H1 (cell line): Measurements from ENCODE around the gene RCC1. TPM values are rescaled to one million over a fixed set of nuclear protein-coding genes. Genes with fewer than 3 reads are reported as not detected.

ENCODE experiments used
- CTCF ChIA-PET: fragments of 300-600 bp; sonication (Branson Sonifier 250); formaldehyde crosslinking; loops from one replicate; lab custom pipeline; 2021; ENCODE audit not compliant: partially characterized antibody; lab: Charles Lee
- POLR2A ChIA-PET: fragments of 300-600 bp; sonication (Branson Sonifier 250); formaldehyde crosslinking; loops from one replicate; lab custom pipeline; 2021; ENCODE audit warnings: inconsistent platforms; ENCODE audit not compliant: partially characterized antibody; lab: Charles Lee
- DNase-seq, 2 experiments: peaks; one replicate each; pipeline versions ENCODE4 v3.0.0 to v3.0.0-alpha.2; 2010 to 2022; ENCODE audit warnings: low spot score in 2 of 2, low read depth in 1 of 2, mixed read lengths in 1 of 2
- FAIRE-seq: peaks from 2 replicates; lab custom pipeline; 2011; peaks lifted over from hg19 to GRCh38; lab: Jason Lieb, UNC
- H2AFZ ChIP-seq: 2 replicates; pipeline ENCODE4 v1.8.1; 2012; ENCODE audit warnings: low read length, inconsistent platforms
- H2AK5ac ChIP-seq: 2 replicates; pipeline ENCODE4 v1.6.1; 2013; ENCODE audit warnings: low read depth, low read length
- H2BK120ac ChIP-seq: replicated peaks from 2 replicates; pipeline ENCODE3; 2013; ENCODE audit warnings: low read depth, low read length, inconsistent platforms
- H2BK12ac ChIP-seq: 2 replicates; pipeline ENCODE4 v1.6.1; 2013; ENCODE audit warnings: low read depth, low read length
- H2BK15ac ChIP-seq: 2 replicates; pipeline ENCODE4 v1.6.1; 2013; ENCODE audit warnings: low read length
- H2BK20ac ChIP-seq: 2 replicates; pipeline ENCODE4 v1.6.1; 2013; ENCODE audit warnings: low read length
- H2BK5ac ChIP-seq: 2 replicates; pipeline ENCODE4 v1.6.1; 2013; ENCODE audit warnings: low read depth, low read length
- H3K14ac ChIP-seq: 2 replicates; pipeline ENCODE4 v1.6.1; 2013; ENCODE audit warnings: inconsistent platforms; ENCODE audit not compliant: insufficient read length
- H3K18ac ChIP-seq: 2 replicates; pipeline ENCODE4 v1.6.1; 2013; ENCODE audit warnings: low read length; ENCODE audit errors: extremely low read depth
- H3K23ac ChIP-seq: 2 replicates; pipeline ENCODE4 v1.6.1; 2013; ENCODE audit warnings: inconsistent platforms; ENCODE audit not compliant: insufficient read length
- H3K23me2 ChIP-seq: 2 replicates; pipeline ENCODE4 v1.6.1; 2013; ENCODE audit warnings: low read depth, low read length
- H3K27ac ChIP-seq: 2 replicates; pipeline ENCODE4 v1.6.1; 2011; ENCODE audit warnings: low read depth, low read length, inconsistent platforms
- H3K27me3 ChIP-seq, 4 experiments: replicated peaks in 1 of 4; 1 replicate in 1 of 4; 2 replicates in 3 of 4; pipeline versions ENCODE4 v1.6.1 to v1.8.1; 2011 to 2013; ENCODE audit warnings: low read length in 3 of 4, mild to moderate bottlenecking in 3 of 4, inconsistent platforms in 2 of 4, mixed read lengths in 2 of 4, moderate library complexity in 1 of 4; ENCODE audit not compliant: control insufficient read depth in 3 of 4, insufficient read depth in 3 of 4; ENCODE audit errors: extremely low read depth in 1 of 4
- H3K36me3 ChIP-seq, 4 experiments: 2 replicates each; pipeline versions ENCODE4 v1.6.1 to v1.8.1; 2011 to 2013; ENCODE audit warnings: mild to moderate bottlenecking in 4 of 4, low read length in 3 of 4, moderate library complexity in 2 of 4, control low read depth in 1 of 4, inconsistent platforms in 1 of 4; ENCODE audit not compliant: insufficient read depth in 4 of 4, control insufficient read depth in 2 of 4
- H3K4ac ChIP-seq: replicated peaks from 2 replicates; pipeline ENCODE3; 2013; ENCODE audit warnings: low read length, low read depth, mixed read lengths, inconsistent platforms; ENCODE audit not compliant: insufficient read length
- H3K4me1 ChIP-seq, 4 experiments: replicated peaks in 1 of 4; 1 replicate in 1 of 4; 2 replicates in 3 of 4; pipeline versions ENCODE4 v1.6.1 to v1.8.1; 2011 to 2013; ENCODE audit warnings: low read length in 3 of 4, inconsistent platforms in 2 of 4, mixed read lengths in 1 of 4; ENCODE audit not compliant: insufficient read depth in 4 of 4, control insufficient read depth in 3 of 4
- H3K4me2 ChIP-seq, 2 experiments: 2 replicates each; pipeline versions ENCODE4 v1.6.1 to v1.8.1; 2011 to 2013; ENCODE audit warnings: low read depth in 2 of 2, low read length in 2 of 2, control low read depth in 1 of 2, inconsistent platforms in 1 of 2, mild to moderate bottlenecking in 1 of 2; ENCODE audit not compliant: insufficient read depth in 1 of 2
- H3K4me3 ChIP-seq, 4 experiments: fragments of 200-600, 300-600 bp in 1 of 4; sonication (generic), shearing (Covaris generic), sonication (Bioruptor Twin) in 1 of 4; 2 replicates each; pipeline versions ENCODE4 v1.5.1 to v1.8.1; 2011 to 2016; ENCODE audit warnings: low read length in 4 of 4, low read depth in 3 of 4, control low read depth in 2 of 4, inconsistent platforms in 2 of 4, mild to moderate bottlenecking in 2 of 4, mixed read lengths in 1 of 4, moderate library complexity in 1 of 4; ENCODE audit not compliant: insufficient read depth in 2 of 4; ENCODE audit errors: extremely low read depth in 1 of 4
- H3K56ac ChIP-seq: replicated peaks from 2 replicates; pipeline ENCODE3; 2013; ENCODE audit warnings: low read depth, mild to moderate bottlenecking, mixed read lengths, low read length, inconsistent platforms; ENCODE audit not compliant: insufficient read length
- H3K79me1 ChIP-seq: 2 replicates; pipeline ENCODE4 v1.6.1; 2013; ENCODE audit warnings: low read depth, low read length, control low read depth
- H3K79me2 ChIP-seq, 2 experiments: 2 replicates each; pipeline versions ENCODE4 v1.6.1 to v1.8.1; 2012 to 2013; ENCODE audit warnings: low read length in 2 of 2, mild to moderate bottlenecking in 2 of 2, inconsistent platforms in 1 of 2; ENCODE audit not compliant: insufficient read depth in 2 of 2, control insufficient read depth in 1 of 2
- H3K9ac ChIP-seq, 4 experiments: replicated peaks in 1 of 4; 1 replicate in 1 of 4; 2 replicates in 3 of 4; pipeline versions ENCODE4 v1.6.1 to v1.8.1; 2011 to 2013; ENCODE audit warnings: low read depth in 3 of 4, low read length in 3 of 4, control low read depth in 2 of 4, mild to moderate bottlenecking in 2 of 4, moderate library complexity in 2 of 4, inconsistent platforms in 1 of 4; ENCODE audit errors: extremely low read depth in 1 of 4
- H3K9me3 ChIP-seq, 2 experiments: 2 replicates each; pipeline versions ENCODE4 v1.6.1 to v1.8.1; 2012 to 2013; ENCODE audit warnings: mild to moderate bottlenecking in 2 of 2, moderate library complexity in 2 of 2, control low read depth in 1 of 2, inconsistent platforms in 1 of 2, low read depth in 1 of 2, low read length in 1 of 2, mixed read lengths in 1 of 2; ENCODE audit not compliant: insufficient read depth in 2 of 2
- H4K20me1 ChIP-seq, 2 experiments: replicated peaks in 1 of 2; 2 replicates each; pipeline versions ENCODE3 to v1.8.1; 2011 to 2013; ENCODE audit warnings: inconsistent platforms in 2 of 2, low read length in 2 of 2, mild to moderate bottlenecking in 1 of 2; ENCODE audit not compliant: insufficient read depth in 2 of 2, control insufficient read depth in 1 of 2
- H4K5ac ChIP-seq: 2 replicates; pipeline ENCODE4 v1.6.1; 2013; ENCODE audit warnings: low read length, low read depth, mixed read lengths, inconsistent platforms; ENCODE audit not compliant: insufficient read length
- H4K8ac ChIP-seq: 2 replicates; pipeline ENCODE4 v1.8.0; 2013; ENCODE audit warnings: mild to moderate bottlenecking, moderate library complexity, low read length, inconsistent platforms; ENCODE audit not compliant: insufficient read depth; ENCODE audit errors: extremely low read depth
- H4K91ac ChIP-seq: replicated peaks from 2 replicates; pipeline ENCODE3; 2013; ENCODE audit warnings: low read length, mixed read lengths, inconsistent platforms; ENCODE audit not compliant: insufficient read length
- BCL11A ChIP-seq, 2 experiments: IDR thresholded peaks; one replicate each; pipeline ENCODE4 v1.6.1; 2011; ENCODE audit warnings: low read depth in 2 of 2, low read length in 2 of 2, mild to moderate bottlenecking in 2 of 2
- CHD2 ChIP-seq: IDR thresholded peaks from 2 replicates; pipeline ENCODE4 v1.6.1; 2012; ENCODE audit warnings: low read length, improper control_type of control experiment
- CREB1 ChIP-seq: IDR thresholded peaks from 2 replicates; pipeline ENCODE4 v1.6.1; 2012; ENCODE audit warnings: inconsistent platforms
- GTF2F1 ChIP-seq: IDR thresholded peaks from 2 replicates; pipeline ENCODE4 v1.6.1; 2012; ENCODE audit warnings: low read depth, low read length, improper control_type of control experiment, borderline replicate concordance
- PHF8 ChIP-seq: fragments of 200-600 bp; sonication (generic); conservative IDR thresholded peaks from 2 replicates; pipeline ENCODE4 v1.7.1; 2012; ENCODE audit warnings: low read depth, mild to moderate bottlenecking, inconsistent platforms, low read length, moderate library complexity
- RNF2 ChIP-seq: fragments of 200-900, 300-1000 bp; sonication (generic); IDR thresholded peaks from 2 replicates; pipeline ENCODE4 v1.7.1; 2016; ENCODE audit warnings: borderline replicate concordance, low read depth, mild to moderate bottlenecking, antibody characterized with exemption, low read length; ENCODE audit not compliant: poor library complexity, severe bottlenecking; ENCODE audit errors: missing control alignments
- WGBS, 2 experiments: shearing (Covaris generic) in 1 of 2; methylation state at CpG; one replicate each; pipeline versions ENCODE4 v1.1.6 to v1.1.7; 2013 to 2015; ENCODE audit warnings: low lambda C conversion rate in 2 of 2, mixed read lengths in 2 of 2, inconsistent platforms in 1 of 2, low coverage in 1 of 2, missing lambda C conversion rate in 1 of 2; ENCODE audit not compliant: insufficient replicate concordance in 2 of 2, insufficient coverage in 1 of 2, insufficient read length in 1 of 2; ENCODE audit errors: extremely low coverage in 1 of 2, missing lambda C conversion rate in 1 of 2; 5-methylcytosine and 5-hydroxymethylcytosine counted together
- polyA plus RNA-seq, 7 experiments: library from polyadenylated mRNA; depleted of rRNA in 3 of 7; stranded (reverse) in 5 of 7; unstranded in 2 of 7; fragments of >200 nt in 5 of 7; fragments of 200-250 nt in 2 of 7; gene quantifications; 1 replicate in 5 of 7; 2 replicates in 1 of 7; 4 replicates in 1 of 7; pipeline versions ENCODE4 v1.2.1 to v1.2.3, GENCODE V29; 2011 to 2013; ENCODE audit warnings: missing spikeins in 2 of 7, mixed read lengths in 2 of 7
- total RNA-seq: library from RNA; stranded (reverse); fragmentation: NEBNext Ultra II Directional; extraction: Animal tissue kit (Norgen Biotek cat#: 25700); gene quantifications from 2 replicates; pipeline ENCODE4 v1.2.1, GENCODE V29; 2021
- TF ChIP-seq, protein P1 (sequence below): IDR thresholded peaks from 2 replicates; pipeline ENCODE4 v1.6.1; 2011; ENCODE audit warnings: low read length, improper control_type of control experiment
- TF ChIP-seq, protein P2 (sequence below): IDR thresholded peaks from 2 replicates; pipeline ENCODE4 v1.6.1; 2012; ENCODE audit warnings: inconsistent platforms

RCC1 gene
- total and polyA plus RNA-seq, 2 of the 8 experiments (the other 6 are each of a cell fraction or from before 2014, with no cell fraction given) = 48.5 to 98.4 TPM

DNA sequence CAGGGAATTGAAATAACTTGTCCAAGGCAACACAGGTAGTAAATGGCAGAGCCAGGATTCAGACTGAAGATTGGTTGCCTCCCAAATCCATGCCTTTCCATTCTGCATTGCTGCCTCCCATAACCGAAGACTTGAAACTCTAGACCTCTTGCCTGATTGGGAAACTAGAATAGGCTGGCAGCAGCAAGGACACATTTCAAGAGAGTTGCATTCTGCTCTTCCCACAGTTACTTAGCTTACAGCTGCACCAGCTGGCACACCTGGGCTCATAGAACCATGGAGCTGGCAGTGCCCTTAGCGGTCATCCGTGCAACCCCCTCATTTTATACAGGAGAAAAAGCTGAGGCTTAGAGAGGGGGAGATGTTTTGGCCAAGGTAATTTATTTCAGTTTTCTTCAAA lies 55.0 kb downstream of the RCC1 start:
- Histone ChIP-seq H3K4ac (no peak overlapping the region), H2AFZ (no peak overlapping the region), H2BK120ac (no peak overlapping the region), H2BK15ac (no peak overlapping the region), H2AK5ac (no peak overlapping the region), H3K56ac (no peak overlapping the region), H2BK12ac (no peak overlapping the region), H3K79me2 (no peaks in the 10 kb centered on the region), H4K91ac (no peak overlapping the region), H4K5ac (no peak overlapping the region), H4K8ac (no peak overlapping the region), H3K4me3 (no peak overlapping the region), H4K20me1 (no peaks in the 10 kb centered on the region), H3K79me1 (no peaks in the 10 kb centered on the region), H3K23me2 (no peaks in the 10 kb centered on the region), H3K27me3 (no peaks in the 10 kb centered on the region), H3K14ac (no peak overlapping the region), H3K27ac (no peak overlapping the region), H3K18ac (no peak overlapping the region), H3K9ac (no peak overlapping the region), H2BK5ac (no peak overlapping the region), H3K9me3 (no peaks in the 10 kb centered on the region), H2BK20ac (no peak overlapping the region), H3K36me3 (peaks cover 23 to 59% (median 47%) of the 10 kb centered on the region in 4 experiments), H3K4me1 (no peaks in the 10 kb centered on the region), H3K23ac (no peak overlapping the region), H3K4me2 (no peak overlapping the region)
- FAIRE-seq (no peak), DNase-seq (no peak)
- POLR2A ChIA-PET = interaction anchor here (1.3 to 29.3 kb wide), 5 partner anchors 15 to 50 kb away, joined by 3 to 552 read pairs (median 5); no protein-coding TSS in a partner anchor
- CTCF ChIA-PET = interaction anchor here (0.5 to 1.0 kb wide), 2 partner anchors 20 to 21 kb away, joined by 3 read pairs; no protein-coding TSS in a partner anchor
- WGBS, 2 experiments = 99% methylated on average over 3 of the region's 3 CpGs; no CpG with 5 or more reads in 1 of the 2 experiments
- TF ChIP-seq, protein P1, sequence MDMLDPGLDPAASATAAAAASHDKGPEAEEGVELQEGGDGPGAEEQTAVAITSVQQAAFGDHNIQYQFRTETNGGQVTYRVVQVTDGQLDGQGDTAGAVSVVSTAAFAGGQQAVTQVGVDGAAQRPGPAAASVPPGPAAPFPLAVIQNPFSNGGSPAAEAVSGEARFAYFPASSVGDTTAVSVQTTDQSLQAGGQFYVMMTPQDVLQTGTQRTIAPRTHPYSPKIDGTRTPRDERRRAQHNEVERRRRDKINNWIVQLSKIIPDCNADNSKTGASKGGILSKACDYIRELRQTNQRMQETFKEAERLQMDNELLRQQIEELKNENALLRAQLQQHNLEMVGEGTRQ = no peak
- TF ChIP-seq GTF2F1 = no peak
- TF ChIP-seq, protein P2, sequence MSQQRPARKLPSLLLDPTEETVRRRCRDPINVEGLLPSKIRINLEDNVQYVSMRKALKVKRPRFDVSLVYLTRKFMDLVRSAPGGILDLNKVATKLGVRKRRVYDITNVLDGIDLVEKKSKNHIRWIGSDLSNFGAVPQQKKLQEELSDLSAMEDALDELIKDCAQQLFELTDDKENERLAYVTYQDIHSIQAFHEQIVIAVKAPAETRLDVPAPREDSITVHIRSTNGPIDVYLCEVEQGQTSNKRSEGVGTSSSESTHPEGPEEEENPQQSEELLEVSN = no peak
- TF ChIP-seq RNF2 = no peak
- no peak for TF ChIP-seq BCL11A (IDR thresholded peaks at IDR 0.05; ENCODE audit: low read depth in 2 of 2, low read length in 2 of 2)
- no peak for TF ChIP-seq CHD2
- TF ChIP-seq CREB1 = no peak
- TF ChIP-seq PHF8 = no peak
